ENCODE data around the gene KLHL11.
"Not testable (repeated sequence)": the region's sequence is repeated elsewhere in the genome, so short reads cannot be mapped to it uniquely, and the experiment has no call there.

Gene KLHL11

DNA sequence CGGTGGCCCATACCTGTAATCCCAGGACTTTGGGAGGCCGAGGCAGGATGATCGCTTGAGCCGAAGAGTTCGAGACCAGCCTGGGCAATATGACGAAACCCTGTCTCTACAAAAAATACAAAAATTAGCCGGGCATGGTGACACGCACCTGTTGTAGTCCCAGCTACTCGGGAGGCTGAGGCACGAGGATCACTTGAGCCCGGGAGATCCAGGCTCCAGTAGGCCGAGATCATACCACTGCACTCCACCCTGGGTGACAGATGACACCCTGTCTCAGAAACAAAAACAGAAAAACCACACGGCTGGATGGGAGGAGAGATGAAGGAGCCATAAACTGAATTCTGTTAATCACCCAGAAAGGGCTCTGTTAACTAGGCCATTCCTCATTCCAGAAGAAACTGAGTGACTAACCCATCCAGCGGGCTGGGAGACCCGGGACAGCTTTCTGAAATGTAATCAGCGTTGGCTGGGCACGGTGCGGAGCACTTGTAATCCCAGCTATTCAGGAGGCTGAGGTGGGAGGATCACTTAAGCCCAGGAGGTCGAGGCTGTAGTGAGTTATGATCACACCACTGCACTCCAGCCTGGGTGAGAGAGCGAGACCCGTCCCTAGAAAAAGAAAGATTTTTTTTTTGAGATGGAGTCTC, 28.6 kb downstream of the KLHL11 start:
- DNase-seq, result no peak

DNA sequence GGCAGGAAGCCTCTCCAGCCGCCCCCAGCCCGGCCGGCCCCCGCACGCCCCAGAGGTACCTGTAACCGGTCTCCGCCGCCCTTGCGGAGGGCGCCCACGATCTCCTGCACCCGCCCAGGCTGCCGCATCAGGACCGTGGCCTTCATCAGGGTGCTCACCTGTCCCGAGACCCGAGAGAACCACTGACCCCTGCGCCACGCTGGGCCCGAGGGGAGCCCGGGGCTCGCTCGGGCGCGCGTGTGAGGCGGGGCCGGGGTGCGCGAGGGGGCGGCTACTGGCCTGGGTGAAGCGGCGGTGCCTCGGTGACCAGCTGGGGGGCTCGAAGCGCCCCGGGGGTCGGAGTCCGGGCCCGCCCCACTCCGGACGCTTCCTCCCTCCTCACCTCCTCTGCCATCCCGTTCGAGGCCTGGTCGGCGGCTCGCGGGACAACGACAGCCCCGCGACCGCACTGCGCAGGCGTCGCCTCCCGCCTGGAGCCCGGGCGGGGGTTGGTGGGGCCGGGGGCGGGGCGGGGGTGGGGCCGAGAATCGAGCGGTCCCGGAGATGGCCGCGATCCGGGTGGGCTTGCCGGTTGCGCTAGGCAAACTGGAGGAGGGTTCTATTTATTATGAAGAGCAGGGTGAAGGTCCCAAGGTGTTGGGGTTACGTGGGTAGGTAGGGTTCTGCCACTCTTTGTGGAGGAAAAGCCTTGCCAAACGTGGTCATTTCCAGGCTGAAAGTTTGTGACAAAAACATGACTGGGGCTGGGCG, 29.2 kb downstream of the KLHL11 start, which contains the start of gene NT5C3B:
TSS of gene NT5C3B (minus strand) at position 433 of the 750 bp plus-strand sequence. CDS start at position 394, 39 bp downstream.
- DNase-seq, result peak; percentile 12 to 31

DNA sequence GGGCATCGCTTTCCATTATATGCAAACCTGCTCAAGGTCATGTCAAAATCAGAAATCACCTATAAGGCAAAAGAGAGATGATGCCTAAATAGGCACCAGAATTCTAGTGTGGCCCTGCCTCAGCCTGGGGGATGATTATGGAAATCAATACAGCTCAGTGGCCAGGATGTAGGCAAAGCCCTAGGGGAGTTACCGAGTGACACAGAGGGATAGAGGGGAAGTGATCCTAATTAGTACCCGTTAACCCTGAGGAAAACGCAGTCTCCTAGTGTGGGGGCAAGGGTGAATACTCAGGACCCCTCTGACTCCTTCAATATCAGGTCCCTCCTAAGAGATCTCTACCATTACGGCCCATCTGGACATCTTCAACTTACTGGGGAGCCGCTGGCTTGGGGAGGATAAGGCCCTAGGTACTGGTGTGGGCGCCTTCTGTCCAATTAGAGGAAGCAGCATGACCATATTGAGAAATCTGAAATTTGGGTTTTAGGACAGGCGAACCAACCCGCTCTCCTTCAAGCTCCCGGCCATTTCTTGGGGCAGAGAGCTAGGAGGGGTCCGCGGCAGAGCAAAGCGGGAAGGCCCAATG, 29.9 kb downstream of the KLHL11 start:
- no peak for DNase-seq

- DNase-seq, result not testable (repeated sequence)
Observed at GRCh38 chr17:41829961-41830360, 35.3 kb downstream of the KLHL11 start.

- no peak for DNase-seq
Observed at GRCh38 chr17:41825175-41825845, 39.9 kb downstream of the KLHL11 start.

DNA sequence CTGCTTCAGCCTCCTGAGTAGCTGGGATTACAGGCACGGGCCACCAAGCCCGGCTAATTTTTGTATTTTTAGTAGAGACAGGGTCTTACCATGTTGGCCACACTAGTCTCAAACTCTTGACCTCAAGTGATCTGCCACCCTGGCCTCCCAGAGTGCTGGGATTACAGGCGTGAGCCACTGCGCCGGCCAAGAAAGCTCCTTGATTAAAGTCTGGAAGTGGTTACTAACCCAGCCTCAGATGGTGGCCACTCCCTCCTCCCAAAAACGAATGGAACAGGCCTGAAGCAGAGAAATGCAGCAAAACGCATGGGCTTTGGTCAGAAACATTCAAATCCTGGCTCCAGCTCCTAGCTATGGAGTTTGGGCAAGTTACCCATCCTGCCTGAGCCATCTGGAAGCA, 41.1 kb downstream of the KLHL11 start:
- no peak for DNase-seq

DNA sequence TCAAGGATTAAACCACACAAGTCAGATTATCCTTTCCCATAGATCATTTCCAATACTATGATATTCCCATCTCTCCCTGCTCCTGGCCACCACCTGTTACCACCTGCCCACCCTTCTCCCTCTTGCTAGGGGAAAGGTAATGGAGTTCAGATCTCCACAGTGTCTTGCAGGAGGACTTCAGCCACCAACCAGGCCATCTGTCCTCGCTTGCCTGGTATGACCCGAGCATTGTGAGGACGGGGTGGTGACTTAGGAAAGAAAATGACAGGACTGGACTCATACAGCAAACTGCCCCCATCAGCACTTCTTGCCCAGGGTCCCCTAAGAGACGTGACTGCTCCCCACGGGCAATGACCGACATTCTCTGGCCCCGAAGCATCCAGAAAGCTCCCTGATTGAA, 41.6 kb downstream of the KLHL11 start:
- no peak for DNase-seq

- DNase-seq, result no peak
Observed at GRCh38 chr17:41823141-41823524, 42.1 kb downstream of the KLHL11 start.

DNA sequence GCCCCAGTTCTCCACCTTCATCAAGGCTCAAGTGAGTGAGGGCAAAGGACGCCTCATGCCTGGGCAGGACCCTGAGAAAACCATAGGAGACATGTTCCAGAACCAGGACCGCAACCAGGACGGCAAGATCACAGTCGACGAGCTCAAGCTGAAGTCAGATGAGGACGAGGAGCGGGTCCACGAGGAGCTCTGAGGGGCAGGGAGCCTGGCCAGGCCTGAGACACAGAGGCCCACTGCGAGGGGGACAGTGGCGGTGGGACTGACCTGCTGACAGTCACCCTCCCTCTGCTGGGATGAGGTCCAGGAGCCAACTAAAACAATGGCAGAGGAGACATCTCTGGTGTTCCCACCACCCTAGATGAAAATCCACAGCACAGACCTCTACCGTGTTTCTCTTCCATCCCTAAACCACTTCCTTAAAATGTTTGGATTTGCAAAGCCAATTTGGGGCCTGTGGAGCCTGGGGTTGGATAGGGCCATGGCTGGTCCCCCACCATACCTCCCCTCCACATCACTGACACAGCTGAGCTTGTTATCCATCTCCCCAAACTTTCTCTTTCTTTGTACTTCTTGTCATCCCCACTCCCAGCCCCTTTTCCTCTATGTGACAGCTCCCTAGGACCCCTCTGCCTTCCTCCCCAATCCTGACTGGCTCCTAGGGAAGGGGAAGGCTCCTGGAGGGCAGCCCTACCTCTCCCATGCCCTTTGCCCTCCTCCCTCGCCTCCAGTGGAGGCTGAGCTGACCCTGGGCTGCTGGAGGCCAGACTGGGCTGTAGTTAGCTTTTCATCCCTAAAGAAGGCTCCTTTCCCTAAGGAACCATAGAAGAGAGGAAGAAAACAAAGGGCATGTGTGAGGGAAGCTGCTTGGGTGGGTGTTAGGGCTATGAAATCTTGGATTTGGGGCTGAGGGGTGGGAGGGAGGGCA, 42.7 kb downstream of the KLHL11 start:
- no peak for DNase-seq

DNA sequence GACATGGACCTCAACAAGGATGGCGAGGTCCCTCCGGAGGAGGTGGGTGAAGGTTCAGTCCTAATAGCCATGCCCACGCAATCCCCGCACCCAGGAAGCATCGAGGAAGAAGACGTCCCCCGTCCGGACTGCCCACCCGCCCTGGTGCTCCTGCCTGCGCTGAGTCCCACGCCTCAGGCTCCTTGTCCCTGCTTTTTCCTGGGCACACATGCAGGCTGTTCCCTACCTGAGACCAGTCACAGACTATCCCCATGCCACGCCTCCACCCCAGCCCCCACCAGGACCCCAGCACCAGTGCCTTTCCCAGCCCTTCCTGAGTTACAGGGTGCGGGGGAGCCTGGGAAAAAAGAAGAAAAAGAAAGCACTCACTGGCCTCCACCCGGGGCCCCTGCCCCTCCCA, 43.4 kb downstream of the KLHL11 start:
- DNase-seq, result no peak

- no peak for DNase-seq
Observed at GRCh38 chr17:41818024-41818423, 47.2 kb downstream of the KLHL11 start.

DNA sequence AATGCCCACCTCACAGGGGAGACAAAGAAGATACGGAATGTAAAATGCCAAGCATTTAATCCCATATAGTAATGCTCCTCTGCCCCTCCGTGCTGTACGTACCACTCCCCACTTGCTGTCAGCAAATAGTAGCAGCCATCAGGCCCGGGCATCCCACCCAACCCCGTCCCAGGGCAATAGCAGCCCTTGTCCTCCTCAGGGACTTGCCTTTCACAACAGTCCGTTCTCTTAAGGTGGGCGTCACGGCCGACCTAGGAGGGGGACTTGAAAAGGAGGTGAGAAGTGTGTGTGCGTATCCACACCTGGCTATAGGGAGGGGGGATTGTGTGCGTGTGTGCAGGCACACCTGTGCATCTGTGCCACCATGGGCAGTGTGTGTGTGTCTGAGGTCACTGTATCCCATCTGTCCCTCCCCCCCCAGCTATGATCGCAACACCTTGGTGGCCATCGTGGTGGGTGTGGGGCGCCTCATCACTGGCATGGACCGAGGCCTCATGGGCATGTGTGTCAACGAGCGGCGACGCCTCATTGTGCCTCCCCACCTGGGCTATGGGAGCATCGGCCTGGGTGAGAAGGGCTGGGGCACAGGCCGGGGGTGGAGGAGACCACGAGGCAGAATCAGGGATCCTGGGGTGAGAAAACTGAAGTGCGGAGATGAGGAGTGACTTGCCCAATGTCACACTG, 48.4 kb downstream of the KLHL11 start:
- DNase-seq, result no peak

GRCh38 chr17:41814195-41814594, 51.0 kb downstream of the KLHL11 start:
- DNase-seq, result no peak

- DNase-seq, result no peak
Observed at GRCh38 chr17:41813699-41814124, 51.5 kb downstream of the KLHL11 start.

DNA sequence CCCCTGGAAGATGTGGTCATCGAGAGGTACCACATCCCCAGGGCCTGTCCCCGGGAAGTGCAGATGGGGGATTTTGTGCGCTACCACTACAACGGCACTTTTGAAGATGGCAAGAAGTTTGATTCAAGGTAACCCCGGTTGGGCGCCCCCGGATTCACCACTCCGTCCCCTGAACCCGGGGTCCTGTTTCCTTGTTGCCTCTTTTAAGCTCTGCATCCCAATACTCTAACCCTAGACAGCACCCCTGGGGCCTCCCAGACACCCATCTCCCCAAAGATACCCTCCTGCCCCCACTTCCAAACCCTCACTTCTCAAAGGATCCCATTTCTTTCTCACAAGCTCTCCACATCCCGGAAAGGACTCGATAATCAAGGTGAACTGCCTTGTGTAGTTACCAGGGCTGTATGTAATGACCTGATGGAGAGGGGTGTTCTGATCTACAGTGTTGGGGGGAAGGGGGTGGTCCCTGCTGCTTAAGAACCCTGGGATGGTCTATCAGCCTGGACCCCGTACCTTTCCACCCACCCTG, 52.0 kb downstream of the KLHL11 start:
- no peak for DNase-seq

DNA sequence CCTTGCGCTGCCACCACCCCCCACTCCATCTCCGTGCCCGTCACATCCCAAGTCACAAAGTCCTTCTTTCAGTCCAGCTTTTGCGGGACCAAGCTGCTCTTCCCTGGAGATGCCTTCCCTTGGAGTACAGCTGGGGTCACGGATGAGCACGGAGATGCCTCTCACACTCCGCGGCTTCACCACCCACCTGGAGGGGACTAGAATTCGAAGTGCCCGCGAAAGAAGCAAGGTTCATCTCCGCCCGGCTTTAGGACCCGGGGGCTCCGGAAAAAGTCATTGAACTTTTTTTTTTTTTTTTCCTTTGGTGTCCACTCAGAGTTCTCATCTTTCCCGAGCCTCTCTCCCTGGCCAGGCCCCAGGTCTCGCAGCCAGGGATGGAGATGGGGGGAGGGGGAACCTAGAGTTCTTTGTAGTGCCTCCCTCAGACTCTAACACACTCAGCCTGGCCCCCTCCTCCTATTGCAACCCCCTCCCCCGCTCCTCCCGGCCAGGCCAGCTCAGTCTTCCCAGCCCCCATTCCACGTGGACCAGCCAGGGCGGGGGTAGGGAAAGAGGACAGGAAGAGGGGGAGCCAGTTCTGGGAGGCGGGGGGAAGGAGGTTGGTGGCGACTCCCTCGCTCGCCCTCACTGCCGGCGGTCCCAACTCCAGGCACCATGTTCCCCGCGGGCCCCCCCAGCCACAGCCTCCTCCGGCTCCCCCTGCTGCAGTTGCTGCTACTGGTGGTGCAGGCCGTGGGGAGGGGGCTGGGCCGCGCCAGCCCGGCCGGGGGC, 52.7 kb downstream of the KLHL11 start, which contains the start of gene FKBP10:
TSS of gene FKBP10 (plus strand) at position 624 of the 771 bp plus-strand sequence. CDS start at position 655, 31 bp downstream.
- peak in 1 of 2 experiments; percentile 37 for DNase-seq

DNA sequence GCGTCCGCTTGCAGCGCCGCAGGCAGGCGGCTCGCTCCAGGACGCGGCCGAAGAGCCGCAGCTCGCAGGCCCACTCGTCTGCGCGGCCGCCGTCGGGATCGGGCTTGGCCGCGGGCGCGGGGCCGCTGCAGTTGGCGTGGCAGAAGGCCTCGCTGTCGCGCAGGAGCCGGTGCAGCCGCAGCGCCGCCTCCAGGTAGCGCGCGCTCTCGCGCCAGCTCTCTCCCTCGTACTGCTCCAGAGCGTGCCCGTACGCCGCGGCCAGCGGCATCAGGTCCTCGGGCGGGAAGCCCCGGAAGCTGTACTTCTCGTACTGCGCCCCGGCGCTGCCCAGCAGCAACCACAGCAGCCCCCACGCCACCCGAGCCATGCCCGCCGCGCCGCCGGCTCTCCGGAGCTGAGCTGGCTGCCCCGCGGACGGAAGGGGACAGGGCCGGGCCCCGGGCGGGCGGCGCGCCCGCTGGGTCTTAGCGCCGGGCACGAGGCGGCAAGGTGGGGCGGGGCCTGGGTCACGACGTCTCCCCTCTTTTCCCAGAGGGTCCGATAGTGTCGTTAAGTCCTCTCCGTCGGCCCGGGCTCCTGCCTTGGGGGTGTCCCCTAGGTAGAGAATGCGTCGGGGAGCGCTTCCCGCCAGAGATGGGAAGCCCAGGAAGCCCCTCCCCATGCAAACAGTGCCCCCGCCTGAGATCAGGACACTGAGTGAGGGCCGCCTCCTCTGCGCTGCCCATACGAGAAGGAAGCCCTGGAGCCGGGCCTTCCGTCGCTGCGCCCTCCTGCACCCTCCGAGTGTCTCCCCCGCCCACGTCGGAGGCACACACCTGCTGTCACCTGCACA, 53.5 kb downstream of the KLHL11 start, which contains the start of gene P3H4:
TSS of gene P3H4 (minus strand) at position 401 of the 832 bp plus-strand sequence. CDS start at position 367, 34 bp downstream.
- peak; percentile 56 to 76 for DNase-seq

DNA sequence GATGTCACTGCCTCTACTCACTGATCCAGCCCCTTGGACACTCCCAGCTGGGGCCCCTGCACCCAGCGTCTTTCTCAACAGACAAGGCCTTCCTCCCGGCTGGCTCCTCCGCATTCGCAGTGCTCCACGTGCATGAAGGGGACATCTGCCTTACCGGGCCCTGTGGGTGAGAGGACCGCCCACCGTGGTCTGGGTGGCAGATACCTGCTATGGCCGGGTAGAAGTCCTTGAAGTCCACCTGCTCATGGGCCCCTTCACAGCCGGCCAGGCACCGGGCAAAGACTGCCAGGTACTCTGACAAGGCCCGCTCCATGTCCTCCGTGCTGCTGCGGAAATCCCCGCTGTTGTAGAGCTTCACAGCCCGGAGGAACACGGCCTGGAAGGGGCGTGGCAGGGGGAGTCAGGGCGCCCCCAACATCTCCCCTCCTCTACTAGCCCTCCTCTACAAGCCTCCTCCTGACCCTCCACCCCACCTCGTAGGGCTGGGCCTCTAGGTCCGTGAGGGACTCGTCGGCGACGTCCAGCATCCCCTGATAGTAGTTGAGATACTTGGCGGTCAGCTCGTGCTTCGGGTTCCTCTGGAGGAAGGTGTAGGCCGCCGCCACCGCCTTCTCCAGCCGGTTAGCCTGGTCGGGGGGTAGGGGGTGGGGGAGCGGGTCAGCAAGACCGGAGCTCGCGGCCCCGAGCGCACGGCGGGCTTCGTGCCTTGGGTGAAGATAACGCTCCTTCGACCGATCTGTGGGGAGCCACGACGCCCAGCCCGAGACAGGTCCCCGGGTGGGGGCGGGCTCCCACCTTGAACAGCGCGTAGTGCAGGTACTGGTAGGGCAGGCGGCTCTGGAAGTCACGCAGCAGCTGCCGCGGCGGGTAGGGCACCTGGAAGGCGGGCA, 54.3 kb downstream of the KLHL11 start:
- no peak for DNase-seq

Measured in NCI-H1930 (cell line).